SJCRH30 (cell line): ENCODE measurements around the gene ARHGAP26. TPM values are rescaled to one million over a fixed set of nuclear protein-coding genes. Genes with fewer than 3 reads are reported as not detected.

Experiments
- DNase-seq, 2 experiments: peaks; one replicate each; pipeline ENCODE4 v3.0.0-alpha.2; 2015 to 2020
- H3K27ac ChIP-seq: fragments of 250-450 bp; sonication (Bioruptor Pico); 2 replicates; pipeline ENCODE4 v1.5.1; 2020; ENCODE audit warnings: mild to moderate bottlenecking, moderate library complexity
- H3K27me3 ChIP-seq: fragments of 250-450 bp; sonication (Bioruptor Pico); 2 replicates; pipeline ENCODE4 v1.5.1; 2020; ENCODE audit warnings: mild to moderate bottlenecking, moderate library complexity
- H3K36me3 ChIP-seq: fragments of 250-450 bp; sonication (Bioruptor Pico); 2 replicates; pipeline ENCODE4 v1.5.1; 2020; ENCODE audit warnings: mild to moderate bottlenecking, moderate library complexity
- H3K4me1 ChIP-seq: fragments of 250-450 bp; sonication (Bioruptor Pico); 2 replicates; pipeline ENCODE4 v1.5.1; 2020; ENCODE audit warnings: mild to moderate bottlenecking, moderate library complexity
- H3K4me3 ChIP-seq: fragments of 250-450 bp; sonication (Bioruptor Pico); 2 replicates; pipeline ENCODE4 v1.5.1; 2020; ENCODE audit warnings: mild to moderate bottlenecking, moderate library complexity
- H3K9me3 ChIP-seq: fragments of 250-450 bp; sonication (Bioruptor Pico); replicated peaks from 2 replicates; pipeline ENCODE4 v1.5.1; 2020; ENCODE audit warnings: mild to moderate bottlenecking, moderate library complexity
- total RNA-seq: library from RNA; depleted of rRNA; stranded (reverse); fragments of >200 nt; shearing (Covaris generic); gene quantifications from 2 replicates; pipeline ENCODE4 v1.2.3, GENCODE V29; 2014

Gene ARHGAP26
- total RNA-seq, 1 experiment from 2014 or later: 16.9 TPM

DNA sequence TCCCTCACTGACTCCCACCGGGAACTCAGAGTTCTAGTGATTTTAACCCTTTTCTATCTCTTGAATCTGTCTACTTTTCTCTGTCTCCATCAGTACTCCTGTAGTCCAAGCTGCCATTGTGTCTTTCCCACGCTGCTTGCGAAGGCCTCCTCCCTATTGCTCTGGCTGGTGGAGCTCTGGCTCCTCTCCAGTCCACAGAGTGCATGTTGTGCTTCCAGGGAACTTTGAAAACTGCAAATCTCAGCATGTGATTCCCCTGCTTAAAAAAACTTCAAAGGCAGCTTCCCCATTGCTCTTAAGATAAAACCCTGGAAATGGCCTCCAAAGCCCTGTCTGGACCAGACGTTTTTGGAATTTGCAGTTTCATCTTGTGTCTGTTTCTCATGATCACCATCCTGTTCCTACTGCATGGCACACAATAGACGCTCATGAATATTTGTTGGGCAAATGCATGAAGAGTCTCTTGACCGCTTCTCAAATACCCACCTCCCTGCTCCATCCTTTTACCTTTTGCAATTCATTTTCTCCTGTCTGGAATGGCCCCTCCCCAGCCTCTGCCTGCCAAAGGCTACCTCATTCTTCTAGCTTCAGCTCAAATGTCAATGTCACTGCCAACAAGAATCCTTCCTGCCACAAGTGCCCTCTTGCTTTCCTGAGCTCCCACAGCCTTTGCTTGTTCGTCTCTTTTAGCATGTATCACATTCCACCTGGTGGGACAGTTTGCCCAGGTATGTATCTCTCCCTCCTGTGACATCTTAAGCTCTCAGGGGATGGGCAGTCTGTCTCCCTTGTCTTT, 293.2 kb downstream of the ARHGAP26 start:
- Histone ChIP-seq H3K36me3 (peaks cover 10% of the 10 kb centered on the region; the same call in 1 of the 2 replicates), H3K27ac (no peak overlapping the region), H3K4me1 (peaks cover 64% of the 10 kb centered on the region)

DNA sequence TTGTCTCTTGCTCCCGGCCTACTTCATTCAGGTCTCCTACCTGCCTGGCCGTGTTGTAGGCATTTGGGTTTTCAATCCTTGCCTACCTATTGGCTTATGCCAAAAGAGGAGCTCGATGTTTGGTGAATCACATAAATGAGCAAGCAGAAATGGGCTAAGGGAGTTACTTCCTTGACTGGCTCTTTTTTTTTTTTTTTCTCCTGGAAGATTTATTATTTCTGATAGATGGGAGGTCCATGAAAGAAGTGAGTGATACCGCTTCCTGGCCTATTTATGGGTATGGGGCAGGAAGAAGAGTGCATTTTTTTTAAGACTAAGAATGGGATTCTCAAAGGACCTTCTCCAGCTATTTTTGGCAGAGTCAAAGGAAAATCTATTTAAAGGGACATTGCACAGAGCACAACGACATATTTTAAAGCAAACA, 294.1 kb downstream of the ARHGAP26 start:
- no peaks in the 10 kb centered on the region for H3K27me3 ChIP-seq
- DNase-seq: no peak
- H3K4me1 ChIP-seq: peaks cover 64% of the 10 kb centered on the region
- H3K9me3 ChIP-seq: no peaks in the 10 kb centered on the region
- H3K4me3 ChIP-seq: no peak overlapping the region
- no peak overlapping the region for H3K27ac ChIP-seq
- H3K36me3 ChIP-seq: peaks cover 7% of the 10 kb centered on the region; the same call in 1 of the 2 replicates

More for the DNA sequence above, 293.2 kb downstream of the ARHGAP26 start:
- Histone ChIP-seq H3K4me3 (no peak overlapping the region), H3K9me3 (no peaks in the 10 kb centered on the region), H3K27me3 (no peaks in the 10 kb centered on the region)
- no peak for DNase-seq

DNA sequence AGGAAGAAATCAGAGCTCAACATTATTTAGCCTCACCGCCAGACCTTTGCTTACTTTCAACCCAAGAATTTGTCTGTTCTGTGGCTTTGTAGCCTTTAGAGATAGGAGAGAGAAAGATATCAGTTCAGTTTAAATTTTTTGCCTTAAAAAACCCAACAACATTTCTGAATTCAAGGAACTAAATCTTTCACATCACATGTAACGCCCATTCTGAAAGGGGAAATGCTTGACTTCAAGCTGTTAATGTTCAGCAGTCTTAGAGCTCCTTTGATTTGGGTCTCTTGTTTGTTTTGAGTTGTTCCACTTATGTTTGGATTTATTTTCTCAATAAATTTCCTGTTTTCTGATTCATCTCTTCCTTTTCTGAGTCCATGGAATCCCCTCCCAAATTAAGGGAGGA, 294.5 kb downstream of the ARHGAP26 start:
- no peak overlapping the region for H3K4me3 ChIP-seq
- DNase-seq: no peak
- H3K36me3 ChIP-seq: peaks cover 11% of the 10 kb centered on the region; the same call in 1 of the 2 replicates
- peaks cover 60% of the 10 kb centered on the region for H3K4me1 ChIP-seq
- no peaks in the 10 kb centered on the region for H3K27me3 ChIP-seq
- no peak overlapping the region for H3K27ac ChIP-seq
- no peaks in the 10 kb centered on the region for H3K9me3 ChIP-seq

DNA sequence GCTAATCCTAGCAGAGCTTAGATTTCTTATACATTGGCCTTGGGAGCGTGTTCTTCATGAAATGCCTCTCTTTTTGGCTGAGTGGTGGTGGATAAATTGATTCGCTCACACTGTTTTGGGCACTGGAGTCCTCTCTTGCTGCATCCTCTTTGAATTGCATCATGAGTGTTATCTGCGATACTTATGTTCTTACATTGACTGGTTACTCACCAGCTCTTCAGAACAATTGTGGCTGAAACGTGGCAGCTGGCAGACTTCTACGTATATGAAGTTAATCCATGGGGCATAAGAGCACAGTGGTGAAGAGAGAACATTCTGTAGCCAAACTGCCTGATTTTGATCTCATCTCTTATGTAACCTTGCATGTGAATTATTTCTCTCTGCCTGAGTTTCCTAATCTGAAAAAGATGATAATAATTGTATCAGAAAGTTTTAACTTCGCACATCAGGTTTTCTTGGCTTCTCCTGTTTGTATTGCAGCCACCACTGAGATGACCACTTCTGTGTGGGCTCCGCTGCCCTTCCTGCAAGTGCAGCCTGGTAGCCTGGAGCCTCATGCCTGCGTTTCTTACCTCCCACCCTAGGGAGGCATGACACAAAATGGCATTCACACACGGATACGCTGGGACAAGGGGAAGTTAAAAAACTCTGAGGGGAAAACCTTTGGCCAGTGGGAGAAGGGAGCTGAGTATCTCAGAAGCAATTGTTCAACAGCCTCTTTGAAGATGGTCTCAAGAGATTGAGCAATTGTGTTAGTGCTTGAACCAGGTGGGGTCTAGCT, 295.2 kb downstream of the ARHGAP26 start:
- H3K4me1 ChIP-seq: peaks cover 53% of the 10 kb centered on the region
- H3K9me3 ChIP-seq: no peaks in the 10 kb centered on the region
- H3K27ac ChIP-seq: no peak overlapping the region
- H3K4me3 ChIP-seq: no peak overlapping the region
- no peaks in the 10 kb centered on the region for H3K27me3 ChIP-seq
- DNase-seq: peak; percentile 19 to 45
- peaks cover 14% of the 10 kb centered on the region; the same call in 1 of the 2 replicates for H3K36me3 ChIP-seq

DNA sequence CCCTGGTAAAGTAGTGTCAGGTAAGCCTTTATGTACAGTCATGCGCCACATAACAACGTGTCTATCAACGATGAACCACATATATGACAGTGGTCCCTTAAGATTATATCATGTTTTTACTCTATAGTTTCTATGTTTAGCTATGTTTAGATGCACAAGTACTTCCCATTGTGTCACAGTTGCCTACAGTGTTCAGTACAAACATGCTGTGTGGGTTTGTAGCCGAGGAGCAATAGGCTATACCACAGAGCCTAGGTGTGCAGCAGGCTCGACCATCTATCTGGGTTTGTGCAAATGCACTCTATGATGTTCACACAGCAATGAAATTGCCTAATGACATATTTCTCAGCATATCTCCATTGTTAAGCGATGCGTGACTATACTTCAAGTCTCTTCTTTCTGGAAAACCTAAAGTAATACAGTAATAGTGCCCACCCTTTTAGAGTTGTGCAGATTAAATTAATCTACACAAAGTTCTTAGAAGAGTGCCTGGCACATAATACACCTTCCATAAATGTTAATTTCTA, 295.9 kb downstream of the ARHGAP26 start:
- DNase-seq: no peak
- Histone ChIP-seq H3K36me3 (peaks cover 14% of the 10 kb centered on the region; the same call in 1 of the 2 replicates), H3K9me3 (peaks cover under 1% of the 10 kb centered on the region; the same call in 1 of the 2 replicates), H3K4me3 (no peak overlapping the region), H3K27ac (no peak overlapping the region), H3K4me1 (peaks cover 46% of the 10 kb centered on the region), H3K27me3 (no peaks in the 10 kb centered on the region)

DNA sequence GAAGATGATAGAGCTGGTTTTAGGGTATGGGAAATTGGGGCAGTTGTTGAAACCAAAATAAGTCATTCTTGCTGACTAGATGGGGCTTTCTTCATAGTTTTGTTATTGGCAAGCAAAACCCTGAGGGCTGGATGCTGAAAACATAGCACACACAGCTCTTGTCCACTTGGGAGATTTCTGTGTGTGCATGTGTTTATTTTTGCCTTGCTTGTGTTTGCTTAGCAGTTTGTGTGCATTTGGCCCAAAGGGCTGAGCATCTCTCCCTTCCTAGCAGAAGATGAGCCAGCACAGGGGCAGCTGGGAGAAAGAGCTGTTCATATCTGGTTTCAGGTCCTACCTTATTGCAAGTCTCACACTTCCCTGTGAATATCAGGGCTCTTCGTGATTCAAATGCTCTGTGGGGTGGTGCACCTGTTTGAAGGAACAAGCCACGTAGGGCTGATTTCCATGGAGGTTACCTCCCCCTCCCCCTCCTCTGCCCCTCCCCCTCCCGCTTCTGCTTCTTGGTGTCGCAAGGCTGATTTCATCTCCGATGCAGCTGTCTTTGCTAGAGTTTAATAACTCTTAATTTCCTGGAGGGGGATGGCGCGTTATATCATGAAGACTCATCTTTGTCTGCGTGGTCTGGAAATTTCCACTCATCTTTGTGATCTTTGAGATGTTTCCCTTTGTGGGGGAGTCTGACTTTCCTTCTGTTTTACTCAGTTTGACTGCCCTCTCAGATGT, 296.5 kb downstream of the ARHGAP26 start:
- Histone ChIP-seq H3K4me1 (peaks cover 40% of the 10 kb centered on the region), H3K27ac (peak overlapping the region; percentile 31; the same call in 1 of the 2 replicates), H3K36me3 (peaks cover 14% of the 10 kb centered on the region; the same call in 1 of the 2 replicates), H3K9me3 (peaks cover 4% of the 10 kb centered on the region; the same call in 1 of the 2 replicates), H3K27me3 (no peaks in the 10 kb centered on the region), H3K4me3 (no peak overlapping the region)
- DNase-seq: peak; percentile 26 to 54

DNA sequence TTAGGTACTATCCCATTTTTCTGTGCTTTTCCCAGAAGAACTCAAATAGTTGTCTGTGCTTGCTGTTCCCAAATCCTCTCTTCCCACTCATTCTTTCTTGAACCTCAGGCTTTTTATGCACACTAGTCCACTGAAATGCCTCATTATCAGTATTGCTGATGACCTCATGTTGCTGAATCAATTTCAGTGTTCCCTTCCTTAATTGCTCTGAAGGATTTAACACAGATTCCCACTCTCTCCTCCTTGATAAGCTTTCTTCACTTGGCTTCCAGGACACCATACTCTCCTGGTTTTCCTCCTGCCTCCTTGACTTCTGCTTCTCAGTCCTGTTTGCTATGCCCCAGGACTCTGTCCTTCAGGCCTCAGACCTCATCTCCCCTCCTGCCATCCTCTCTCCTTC, 298.5 kb downstream of the ARHGAP26 start:
- Histone ChIP-seq H3K27me3 (no peaks in the 10 kb centered on the region), H3K4me1 (peaks cover 30% of the 10 kb centered on the region), H3K27ac (no peak overlapping the region), H3K4me3 (no peak overlapping the region), H3K36me3 (peaks cover 14% of the 10 kb centered on the region; the same call in 1 of the 2 replicates), H3K9me3 (peaks cover 9% of the 10 kb centered on the region; the same call in 1 of the 2 replicates)
- DNase-seq: no peak

DNA sequence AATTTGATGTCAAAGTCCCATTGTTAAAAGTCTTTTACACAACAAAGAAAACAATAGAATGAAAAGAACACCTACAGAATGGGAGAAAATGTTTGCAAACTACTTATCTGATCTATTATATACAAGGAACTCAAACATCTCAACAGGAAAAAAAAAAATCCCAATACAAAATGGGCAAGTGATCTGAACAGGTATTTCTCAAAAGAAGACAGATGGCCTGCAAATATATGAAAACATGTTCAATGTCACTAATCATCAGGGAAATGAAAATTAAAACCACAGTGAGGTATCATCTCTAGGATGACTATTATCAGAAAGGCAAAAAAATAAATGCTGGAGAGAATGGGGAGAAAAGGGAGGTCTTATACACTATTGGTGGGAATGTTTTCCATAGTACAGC, 301.8 kb downstream of the ARHGAP26 start:
- no peak overlapping the region for H3K27ac ChIP-seq
- H3K9me3 ChIP-seq: peaks cover 9% of the 10 kb centered on the region; the same call in 1 of the 2 replicates
- H3K36me3 ChIP-seq: peaks cover 14% of the 10 kb centered on the region; the same call in 1 of the 2 replicates
- H3K4me3 ChIP-seq: no peak overlapping the region
- H3K4me1 ChIP-seq: peaks cover 16% of the 10 kb centered on the region
- DNase-seq: no peak
- no peaks in the 10 kb centered on the region for H3K27me3 ChIP-seq

DNA sequence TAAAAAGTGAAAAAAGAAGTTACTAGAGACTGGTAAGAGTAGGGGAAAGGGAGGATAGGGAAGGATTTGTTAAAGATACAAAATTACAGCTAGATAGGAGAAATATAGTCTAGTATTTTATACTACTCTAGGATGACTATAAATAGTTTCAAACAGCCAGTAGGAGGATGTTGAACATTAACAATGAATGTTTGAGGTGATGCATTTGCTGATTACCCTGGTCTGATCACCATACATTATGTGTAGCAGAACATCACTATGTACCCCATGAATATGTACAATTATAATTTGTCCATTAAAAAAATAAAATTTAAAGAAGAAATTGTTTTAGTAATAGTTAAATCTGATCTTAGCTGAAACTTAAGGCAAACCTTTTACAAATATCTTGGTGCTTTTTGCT, 302.6 kb downstream of the ARHGAP26 start:
- Histone ChIP-seq H3K27ac (no peak overlapping the region), H3K9me3 (peaks cover 9% of the 10 kb centered on the region; the same call in 1 of the 2 replicates), H3K4me1 (peaks cover 10% of the 10 kb centered on the region), H3K27me3 (no peaks in the 10 kb centered on the region), H3K4me3 (no peak overlapping the region), H3K36me3 (peaks cover 14% of the 10 kb centered on the region; the same call in 1 of the 2 replicates)
- no peak for DNase-seq

DNA sequence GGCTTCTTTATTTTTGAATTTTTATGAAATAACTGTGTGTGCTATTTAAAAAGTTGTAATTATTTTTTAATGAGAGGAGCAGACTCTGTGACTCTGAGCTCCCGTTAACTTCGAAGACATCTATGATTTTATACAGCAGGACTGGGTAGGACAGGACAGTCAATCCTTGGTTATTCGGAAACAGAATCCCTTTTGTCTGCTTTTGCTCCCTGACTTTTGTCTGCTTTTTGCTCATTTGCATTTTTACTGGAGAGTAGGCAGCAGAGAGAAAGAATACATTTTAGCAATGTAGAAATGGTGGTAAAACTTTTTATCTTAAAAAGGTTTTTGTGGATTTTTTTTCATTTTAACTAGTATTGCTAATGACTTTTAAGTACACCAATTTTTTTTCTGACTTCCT, 303.6 kb downstream of the ARHGAP26 start:
- Histone ChIP-seq H3K27me3 (no peaks in the 10 kb centered on the region), H3K36me3 (peaks cover 7% of the 10 kb centered on the region; the same call in 1 of the 2 replicates), H3K9me3 (peaks cover 9% of the 10 kb centered on the region; the same call in 1 of the 2 replicates), H3K4me1 (peaks cover 16% of the 10 kb centered on the region), H3K27ac (no peak overlapping the region), H3K4me3 (no peak overlapping the region)
- DNase-seq: no peak

DNA sequence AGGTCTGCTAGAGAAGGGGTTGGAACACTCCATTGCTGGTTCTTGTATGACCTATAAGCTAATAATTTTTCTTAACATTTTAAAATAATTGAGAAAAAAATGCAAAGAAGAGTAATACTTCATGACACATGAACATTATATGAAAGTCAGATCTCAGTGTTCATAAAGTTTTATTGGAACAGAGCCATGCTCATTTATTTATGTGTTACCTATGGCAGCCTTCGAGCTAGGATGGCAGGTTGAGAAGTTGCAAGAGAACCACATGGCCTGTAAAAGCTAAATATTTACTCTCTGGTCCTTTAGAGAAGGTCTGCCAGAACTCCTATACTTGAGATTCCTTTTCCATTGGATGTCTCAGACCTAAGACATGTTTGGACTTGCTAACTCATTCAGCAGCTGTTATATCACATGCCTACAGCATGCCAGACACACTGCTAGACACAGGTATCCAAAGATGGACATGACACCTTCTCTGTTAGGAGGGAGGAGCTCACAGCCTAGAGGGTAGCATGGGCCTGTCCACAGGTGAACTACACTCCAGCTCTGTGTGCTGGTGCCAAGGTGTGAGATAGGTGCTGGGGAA, 304.3 kb downstream of the ARHGAP26 start:
- H3K27ac ChIP-seq: no peak overlapping the region; the same call in 1 of the 2 replicates
- no peaks in the 10 kb centered on the region for H3K27me3 ChIP-seq
- DNase-seq: peak in 1 of 2 experiments; percentile 48

DNA sequence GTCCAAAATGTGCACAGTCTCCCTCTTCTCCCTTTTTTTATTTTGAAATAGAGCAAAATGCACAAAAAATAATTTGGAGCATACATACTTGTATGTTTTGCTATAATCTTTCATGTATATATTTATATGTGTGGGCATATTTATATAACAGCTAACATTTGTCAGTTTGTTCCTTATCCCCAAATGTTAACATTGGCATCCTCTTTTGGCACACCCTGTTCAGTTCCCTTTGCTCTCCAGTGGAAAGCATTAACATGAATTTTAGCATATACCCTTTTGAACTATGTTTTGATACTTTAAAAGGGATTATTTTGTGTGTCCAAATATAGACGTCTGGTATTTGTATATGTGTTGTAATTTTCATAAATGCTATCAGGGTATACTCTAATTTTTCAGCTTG, 306.2 kb downstream of the ARHGAP26 start:
- no peaks in the 10 kb centered on the region; the same call in 1 of the 2 replicates for H3K36me3 ChIP-seq
- no peak overlapping the region for H3K4me3 ChIP-seq
- no peak overlapping the region for H3K27ac ChIP-seq
- H3K9me3 ChIP-seq: 0 out of 2 replicates have a peak, but pooled peaks cover 5% of the 10 kb centered on the region
- DNase-seq: no peak
- peaks cover 18% of the 10 kb centered on the region for H3K4me1 ChIP-seq
- no peaks in the 10 kb centered on the region for H3K27me3 ChIP-seq

More for the DNA sequence above, 304.3 kb downstream of the ARHGAP26 start:
- H3K4me1 ChIP-seq: peaks cover 18% of the 10 kb centered on the region
- H3K4me3 ChIP-seq: no peak overlapping the region
- H3K36me3 ChIP-seq: peaks cover 5% of the 10 kb centered on the region; the same call in 1 of the 2 replicates
- peaks cover 9% of the 10 kb centered on the region; the same call in 1 of the 2 replicates for H3K9me3 ChIP-seq

DNA sequence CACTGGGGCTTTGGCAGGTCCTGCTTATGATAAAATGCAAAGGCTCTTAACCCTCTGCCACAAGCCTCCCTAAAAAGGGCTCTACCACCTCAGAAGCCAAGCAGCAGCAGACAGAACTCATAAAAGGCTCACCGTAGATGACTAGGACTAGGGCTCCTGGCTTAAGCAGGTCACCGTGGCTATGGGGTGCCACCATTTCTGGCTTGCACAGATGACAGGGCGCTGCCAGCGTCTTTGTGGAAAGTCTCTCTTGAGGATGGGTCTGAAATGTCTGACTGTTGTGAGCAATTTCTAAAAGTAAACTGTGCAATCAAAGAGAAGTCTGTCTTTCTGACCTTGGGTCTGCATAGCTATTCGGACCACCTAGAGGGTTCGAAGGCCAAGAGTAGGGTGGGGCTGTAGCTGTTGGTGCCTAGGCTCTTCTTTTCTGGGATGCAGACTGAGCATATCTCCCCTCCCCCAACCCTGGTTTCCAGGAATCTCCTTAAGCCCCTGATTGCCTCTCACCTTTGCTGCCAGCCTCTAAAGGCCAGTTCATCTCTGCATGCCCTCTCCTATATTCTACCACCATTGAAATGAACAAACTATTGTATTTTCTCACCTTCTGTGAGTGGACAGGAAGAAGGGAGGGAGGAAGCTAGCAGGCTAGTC, 307.4 kb downstream of the ARHGAP26 start:
- H3K4me3 ChIP-seq: no peak overlapping the region
- DNase-seq: no peak
- no peaks in the 10 kb centered on the region for H3K27me3 ChIP-seq
- no peak overlapping the region for H3K27ac ChIP-seq
- 0 out of 2 replicates have a peak, but pooled peaks cover 5% of the 10 kb centered on the region for H3K9me3 ChIP-seq
- no peaks in the 10 kb centered on the region; the same call in 1 of the 2 replicates for H3K36me3 ChIP-seq
- H3K4me1 ChIP-seq: peaks cover 18% of the 10 kb centered on the region
